ENCODE results near the gene IL15RA. TPM values are rescaled to one million over a fixed set of nuclear protein-coding genes. Genes with fewer than 3 reads are reported as not detected.
A peak's percentile ranks its signal among the peaks of the same experiment; 100 is the strongest.

IL15RA gene
- total RNA-seq, 1 experiment from 2014 or later: 28.6 TPM

DNA sequence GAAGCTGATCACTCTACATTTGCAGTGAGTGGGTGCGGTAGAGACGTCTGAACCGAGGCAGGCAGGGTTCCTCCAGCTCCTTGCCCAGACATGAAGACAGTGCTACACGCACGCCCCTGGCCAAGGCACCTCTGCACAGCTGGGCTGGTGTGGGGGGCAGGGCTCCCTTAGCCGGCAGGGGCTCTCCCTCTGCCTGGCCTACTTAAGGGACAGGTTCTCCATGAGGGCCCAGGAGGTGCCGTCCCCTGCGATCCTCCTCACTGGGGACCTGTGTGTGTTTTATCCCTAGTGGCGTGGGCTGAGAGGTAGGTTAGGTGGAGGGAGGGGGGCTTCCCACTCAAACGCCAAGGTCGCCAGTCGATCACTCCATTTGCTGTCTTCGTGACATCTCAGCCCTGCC lies 35.3 kb downstream of the IL15RA start:
- peaks cover 15% of the 10 kb centered on the region for H3K36me3 Mint-ChIP-seq (ENCODE audit: insufficient read depth, unreplicated experiment)
- no peak for DNase-seq

DNA sequence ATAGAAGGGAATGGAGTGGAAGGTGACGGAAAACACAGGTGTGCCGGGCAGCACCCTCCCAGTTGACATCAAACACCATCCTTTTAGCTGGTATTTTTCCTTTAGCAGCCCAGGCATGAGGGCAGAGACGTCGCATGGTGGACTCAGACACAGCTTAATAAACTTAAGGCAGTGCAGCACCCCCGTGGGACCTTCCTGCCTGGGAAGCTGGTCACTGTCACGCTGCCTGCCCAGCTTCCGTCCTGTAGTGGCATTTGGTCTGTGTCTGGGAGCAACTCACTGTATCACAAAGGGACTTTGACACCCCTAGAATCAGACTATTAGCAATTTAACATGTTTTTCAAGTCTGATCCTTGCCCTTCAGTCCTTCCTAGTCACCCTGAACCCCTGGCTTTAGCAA lies 35.8 kb downstream of the IL15RA start:
- intact Hi-C loops (cut with micrococcal nuclease; ENCODE audit: unreplicated experiment): no loop called here
- TF ChIP-seq, protein P1, sequence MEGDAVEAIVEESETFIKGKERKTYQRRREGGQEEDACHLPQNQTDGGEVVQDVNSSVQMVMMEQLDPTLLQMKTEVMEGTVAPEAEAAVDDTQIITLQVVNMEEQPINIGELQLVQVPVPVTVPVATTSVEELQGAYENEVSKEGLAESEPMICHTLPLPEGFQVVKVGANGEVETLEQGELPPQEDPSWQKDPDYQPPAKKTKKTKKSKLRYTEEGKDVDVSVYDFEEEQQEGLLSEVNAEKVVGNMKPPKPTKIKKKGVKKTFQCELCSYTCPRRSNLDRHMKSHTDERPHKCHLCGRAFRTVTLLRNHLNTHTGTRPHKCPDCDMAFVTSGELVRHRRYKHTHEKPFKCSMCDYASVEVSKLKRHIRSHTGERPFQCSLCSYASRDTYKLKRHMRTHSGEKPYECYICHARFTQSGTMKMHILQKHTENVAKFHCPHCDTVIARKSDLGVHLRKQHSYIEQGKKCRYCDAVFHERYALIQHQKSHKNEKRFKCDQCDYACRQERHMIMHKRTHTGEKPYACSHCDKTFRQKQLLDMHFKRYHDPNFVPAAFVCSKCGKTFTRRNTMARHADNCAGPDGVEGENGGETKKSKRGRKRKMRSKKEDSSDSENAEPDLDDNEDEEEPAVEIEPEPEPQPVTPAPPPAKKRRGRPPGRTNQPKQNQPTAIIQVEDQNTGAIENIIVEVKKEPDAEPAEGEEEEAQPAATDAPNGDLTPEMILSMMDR (IDR thresholded peaks at IDR 0.05; ENCODE audit: unreplicated experiment): no peak
- Mint-ChIP-seq H3K9me3 (ENCODE audit: low read depth, unreplicated experiment) (no peaks in the 10 kb centered on the region), H3K36me3 (ENCODE audit: insufficient read depth, unreplicated experiment) (peaks cover 15% of the 10 kb centered on the region), H3K4me1 (ENCODE audit: low read depth, unreplicated experiment) (peaks cover 20% of the 10 kb centered on the region), H3K27me3 (ENCODE audit: unreplicated experiment) (no peaks in the 10 kb centered on the region), H3K4me3 (ENCODE audit: low read depth, unreplicated experiment) (no peak overlapping the region), H3K27ac (ENCODE audit: unreplicated experiment) (no peak overlapping the region)
- no peak for DNase-seq
- CTCF ChIA-PET: interaction anchor here (1.0 kb wide), 1 partner anchor 110 kb away, joined by 3 read pairs; no protein-coding TSS in a partner anchor
- no TSS peak for BruUV-seq (replicated peaks)

More for the DNA sequence above, 35.3 kb downstream of the IL15RA start:
- TF ChIP-seq, protein P1 (IDR thresholded peaks at IDR 0.05; ENCODE audit: unreplicated experiment): no peak
- peaks cover 20% of the 10 kb centered on the region for H3K4me1 Mint-ChIP-seq (ENCODE audit: low read depth, unreplicated experiment)
- no peaks in the 10 kb centered on the region for H3K27me3 Mint-ChIP-seq (ENCODE audit: unreplicated experiment)
- BruUV-seq (replicated peaks): no TSS peak
- no peak overlapping the region for H3K27ac Mint-ChIP-seq (ENCODE audit: unreplicated experiment)
- H3K4me3 Mint-ChIP-seq (ENCODE audit: low read depth, unreplicated experiment): no peak overlapping the region
- no peaks in the 10 kb centered on the region for H3K9me3 Mint-ChIP-seq (ENCODE audit: low read depth, unreplicated experiment)
- CTCF ChIA-PET: interaction anchor here (1.0 kb wide), 1 partner anchor 109 kb away, joined by 3 read pairs; no protein-coding TSS in a partner anchor
- intact Hi-C loops (cut with micrococcal nuclease; ENCODE audit: unreplicated experiment): no loop called here

DNA sequence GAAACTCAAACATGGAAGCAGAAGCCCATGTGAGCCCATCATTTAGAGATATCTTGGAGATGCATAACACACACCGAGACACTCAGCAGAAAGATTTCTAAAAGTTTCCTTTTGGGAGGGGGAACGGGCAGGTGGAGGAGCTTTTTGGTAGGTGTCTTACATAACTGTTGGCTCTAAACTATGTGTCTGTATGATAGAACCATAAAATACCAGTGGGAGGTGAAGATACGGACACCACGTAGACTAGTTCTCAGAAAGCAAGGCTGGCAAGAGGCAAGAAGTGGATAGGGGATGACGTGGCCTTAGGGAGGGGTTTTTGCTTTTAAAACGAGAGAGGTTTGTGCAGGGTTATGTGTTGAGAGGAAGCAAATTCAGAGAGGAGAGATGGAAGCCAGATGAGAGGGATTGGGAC lies 36.5 kb downstream of the IL15RA start:
- intact Hi-C loops (cut with micrococcal nuclease; ENCODE audit: unreplicated experiment): no loop called here
- BruUV-seq (replicated peaks): no TSS peak
- H3K27me3 Mint-ChIP-seq (ENCODE audit: unreplicated experiment): no peaks in the 10 kb centered on the region

DNA sequence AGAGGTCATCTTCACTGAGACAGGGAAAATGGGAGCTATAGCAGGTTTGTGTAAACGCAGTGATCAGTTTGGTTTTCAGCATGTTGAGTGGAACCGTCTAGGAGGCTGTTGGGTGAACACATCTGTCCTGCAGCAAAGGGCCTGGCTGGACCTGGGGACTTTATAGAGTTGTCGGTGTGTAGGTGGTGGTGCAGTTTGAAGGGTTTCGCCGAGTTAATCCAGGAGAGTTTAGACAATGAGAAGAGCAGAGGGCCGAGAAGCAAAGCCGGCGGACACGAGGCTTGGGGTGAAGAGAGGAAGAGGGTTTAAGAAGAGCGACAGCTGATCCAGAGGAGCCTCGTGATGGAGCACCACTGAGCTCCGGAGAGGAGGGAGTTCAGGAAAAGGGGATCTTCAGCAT lies 39.1 kb downstream of the IL15RA start:
- TF ChIP-seq, protein P1 (IDR thresholded peaks at IDR 0.05; ENCODE audit: unreplicated experiment): no peak
- peaks cover 2% of the 10 kb centered on the region for H3K4me1 Mint-ChIP-seq (ENCODE audit: low read depth, unreplicated experiment)
- H3K27me3 Mint-ChIP-seq (ENCODE audit: unreplicated experiment): no peaks in the 10 kb centered on the region
- no peak for DNase-seq
- H3K4me3 Mint-ChIP-seq (ENCODE audit: low read depth, unreplicated experiment): no peak overlapping the region
- CTCF ChIA-PET: no interaction called here
- no TSS peak for BruUV-seq (replicated peaks)
- intact Hi-C loops (cut with micrococcal nuclease; ENCODE audit: unreplicated experiment): no loop called here
- peaks cover 4% of the 10 kb centered on the region for H3K36me3 Mint-ChIP-seq (ENCODE audit: insufficient read depth, unreplicated experiment)
- H3K9me3 Mint-ChIP-seq (ENCODE audit: low read depth, unreplicated experiment): no peaks in the 10 kb centered on the region
- H3K27ac Mint-ChIP-seq (ENCODE audit: unreplicated experiment): peak overlapping the region; percentile 24

More for the DNA sequence above, 36.5 kb downstream of the IL15RA start:
- H3K4me3 Mint-ChIP-seq (ENCODE audit: low read depth, unreplicated experiment): no peak overlapping the region
- CTCF ChIA-PET: no interaction called here
- H3K9me3 Mint-ChIP-seq (ENCODE audit: low read depth, unreplicated experiment): no peaks in the 10 kb centered on the region
- H3K27ac Mint-ChIP-seq (ENCODE audit: unreplicated experiment): no peak overlapping the region
- H3K4me1 Mint-ChIP-seq (ENCODE audit: low read depth, unreplicated experiment): peaks cover 20% of the 10 kb centered on the region
- no peak for DNase-seq
- H3K36me3 Mint-ChIP-seq (ENCODE audit: insufficient read depth, unreplicated experiment): peaks cover 15% of the 10 kb centered on the region
- TF ChIP-seq, protein P1 (IDR thresholded peaks at IDR 0.05; ENCODE audit: unreplicated experiment): no peak

Data from Calu3 (cell line).